IPS DF 4.7 (cell line): Measurements from ENCODE around the gene BOD1.

Experiments used
- DNase-seq: peaks from one replicate; pipeline ENCODE4 v3.0.0-alpha.2; 2013; ENCODE audit warnings: low spot score; ENCODE audit errors: extremely low read depth

Gene BOD1

DNA sequence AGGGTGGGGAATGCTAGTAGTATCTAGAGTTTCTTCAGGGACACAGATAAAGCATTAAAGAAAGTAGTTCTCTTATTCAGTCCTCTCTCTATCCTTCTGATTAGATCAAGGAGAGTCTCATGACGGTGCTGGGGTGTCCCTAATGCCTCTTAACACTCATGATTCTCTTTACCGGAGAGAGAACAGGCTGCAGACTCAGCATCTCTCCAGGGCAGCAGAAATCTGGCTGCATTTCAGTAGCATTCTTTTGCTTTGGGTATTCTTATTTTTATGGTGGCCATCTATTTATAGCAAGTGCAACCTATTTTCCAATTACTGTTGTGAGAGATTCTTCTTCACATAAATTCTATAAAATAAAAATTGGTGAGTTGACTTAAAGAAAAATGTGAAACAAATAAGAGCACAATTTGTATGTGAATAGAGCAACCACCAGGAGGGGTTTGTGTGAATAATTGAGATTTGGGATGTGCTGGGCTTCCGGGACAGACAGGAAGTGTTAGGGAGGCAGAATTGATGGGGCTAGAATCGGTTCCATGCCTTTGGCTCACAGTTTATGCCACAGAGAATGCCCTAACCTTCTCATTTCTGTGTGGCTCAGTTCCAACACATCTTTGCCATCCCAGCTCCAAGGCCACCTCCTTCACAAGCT is 23.8 kb upstream of the BOD1 start:
- DNase-seq = no peak

DNA sequence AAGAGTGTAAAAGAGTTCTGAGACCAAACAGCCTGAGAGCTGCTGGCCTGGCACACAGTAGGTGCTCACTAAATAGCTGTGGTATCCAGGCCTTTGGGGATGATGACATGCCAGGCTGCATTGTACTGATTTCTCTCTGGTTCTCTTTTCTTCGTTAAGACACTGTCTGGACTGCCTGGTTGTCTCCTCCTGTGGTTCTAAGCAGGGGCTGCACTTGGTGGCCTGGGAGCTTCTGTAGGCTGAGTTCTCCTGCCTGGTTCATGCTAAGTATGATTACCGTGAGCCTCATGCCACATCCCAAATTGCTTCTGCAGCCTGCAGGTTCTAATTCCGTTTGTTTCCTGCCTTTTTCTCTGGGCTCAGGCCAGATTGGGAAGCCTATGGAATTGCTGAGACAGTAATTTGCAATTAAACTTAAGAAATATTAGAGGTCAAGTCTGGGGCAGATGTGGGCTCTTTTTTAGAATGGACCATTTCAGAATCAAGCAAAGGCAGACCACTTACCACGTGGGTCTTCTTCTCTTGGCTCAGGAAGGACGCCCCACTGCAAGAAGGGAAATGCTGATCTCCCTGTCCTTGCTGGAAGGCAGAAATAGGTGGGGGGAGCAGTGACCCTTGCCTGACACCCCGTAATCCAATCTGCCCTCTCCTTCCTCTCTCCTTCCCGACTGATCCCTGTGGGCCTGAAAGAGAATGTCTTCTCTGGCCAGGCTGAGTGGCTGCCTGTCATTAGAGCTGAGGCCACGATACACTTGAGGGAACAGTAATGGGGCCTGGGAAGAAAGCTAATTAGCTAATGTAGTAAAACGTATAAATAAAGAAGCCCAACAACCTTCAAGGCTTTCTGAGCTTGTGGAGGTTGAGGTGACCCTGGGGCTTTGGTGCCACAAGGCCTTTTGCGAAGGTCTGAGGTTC is 21.9 kb upstream of the BOD1 start:
- no peak for DNase-seq

DNA sequence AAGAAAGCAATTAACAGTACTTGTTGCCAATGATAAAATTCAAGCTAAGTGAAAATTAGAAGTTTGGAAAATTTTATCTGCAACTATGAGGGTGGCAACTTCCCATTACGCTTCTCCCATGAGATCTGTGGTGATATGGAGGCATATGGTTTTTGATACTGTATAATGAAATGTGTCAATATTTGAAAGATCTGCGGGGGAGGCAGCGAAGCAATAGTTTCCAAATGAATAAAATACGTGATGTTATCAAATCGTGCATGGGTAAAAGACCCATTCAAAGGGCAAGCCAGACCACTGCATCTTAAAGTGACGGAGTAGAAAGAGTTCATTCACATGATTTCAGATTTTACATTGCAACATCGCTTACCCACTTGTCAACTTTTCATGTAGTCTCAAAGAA is 20.9 kb upstream of the BOD1 start:
- no peak for DNase-seq

DNA sequence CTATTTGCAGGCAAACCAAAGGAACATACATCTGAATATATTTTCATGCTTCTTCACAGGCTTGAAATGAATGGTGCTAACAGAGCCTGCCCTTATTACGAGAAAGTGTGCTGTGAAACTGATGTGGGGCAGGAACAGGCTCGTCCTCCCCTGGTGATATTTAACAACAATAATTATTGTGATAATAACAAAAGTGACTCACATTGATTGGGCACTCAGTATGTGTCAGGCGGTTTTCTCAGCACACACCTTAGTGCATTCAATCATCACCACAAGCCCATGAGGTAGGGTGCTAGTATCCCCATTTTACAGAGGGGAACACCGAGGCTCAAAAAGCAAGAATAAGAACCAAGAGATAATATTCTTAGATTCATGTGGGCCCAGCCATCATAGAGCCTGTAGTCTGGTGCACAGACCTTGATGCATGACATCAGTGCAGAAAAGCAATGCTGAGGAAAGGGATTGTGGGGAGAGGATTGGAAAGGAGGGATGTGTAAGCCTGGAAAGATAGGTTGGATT is 18.1 kb upstream of the BOD1 start:
- no peak for DNase-seq

DNA sequence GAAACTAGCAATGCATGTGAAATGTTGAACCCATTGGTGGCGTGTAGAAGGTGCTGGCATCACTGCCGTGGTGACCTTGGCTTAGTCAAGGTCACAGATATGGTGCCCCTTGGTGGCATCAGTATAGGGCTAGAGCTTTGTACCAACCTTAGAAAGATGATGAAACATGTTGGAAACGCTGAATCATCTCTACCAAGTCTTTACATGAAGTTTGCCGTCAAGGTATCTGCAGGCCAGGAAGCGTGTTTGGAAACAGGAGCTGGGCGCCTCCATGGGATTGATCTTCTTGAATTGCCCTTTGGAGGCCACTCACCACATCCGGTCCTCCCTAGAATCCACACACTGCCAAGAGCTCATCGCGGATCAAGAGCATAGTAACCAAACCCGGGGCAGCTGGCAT is 16.9 kb upstream of the BOD1 start:
- DNase-seq = no peak

DNA sequence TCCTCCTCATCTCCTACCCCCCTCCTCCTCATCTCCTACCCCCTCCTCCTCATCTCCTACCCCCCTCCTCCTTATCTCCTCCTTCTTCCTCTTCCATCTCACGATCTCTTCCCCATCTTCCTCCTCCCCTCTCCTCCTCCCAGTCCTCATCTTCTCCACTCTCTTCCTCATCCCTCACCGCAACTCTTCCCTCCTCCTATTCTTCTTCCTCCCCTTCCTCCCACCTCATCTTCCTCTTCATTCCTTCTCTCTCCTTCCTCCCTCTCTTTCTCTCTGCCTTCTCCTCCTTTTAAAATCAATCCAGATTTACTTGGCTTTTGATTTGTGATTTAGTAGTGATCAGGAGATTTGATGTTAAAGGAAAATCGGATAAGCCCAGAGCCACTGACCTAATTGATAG is 15.0 kb upstream of the BOD1 start:
- DNase-seq = no peak

DNA sequence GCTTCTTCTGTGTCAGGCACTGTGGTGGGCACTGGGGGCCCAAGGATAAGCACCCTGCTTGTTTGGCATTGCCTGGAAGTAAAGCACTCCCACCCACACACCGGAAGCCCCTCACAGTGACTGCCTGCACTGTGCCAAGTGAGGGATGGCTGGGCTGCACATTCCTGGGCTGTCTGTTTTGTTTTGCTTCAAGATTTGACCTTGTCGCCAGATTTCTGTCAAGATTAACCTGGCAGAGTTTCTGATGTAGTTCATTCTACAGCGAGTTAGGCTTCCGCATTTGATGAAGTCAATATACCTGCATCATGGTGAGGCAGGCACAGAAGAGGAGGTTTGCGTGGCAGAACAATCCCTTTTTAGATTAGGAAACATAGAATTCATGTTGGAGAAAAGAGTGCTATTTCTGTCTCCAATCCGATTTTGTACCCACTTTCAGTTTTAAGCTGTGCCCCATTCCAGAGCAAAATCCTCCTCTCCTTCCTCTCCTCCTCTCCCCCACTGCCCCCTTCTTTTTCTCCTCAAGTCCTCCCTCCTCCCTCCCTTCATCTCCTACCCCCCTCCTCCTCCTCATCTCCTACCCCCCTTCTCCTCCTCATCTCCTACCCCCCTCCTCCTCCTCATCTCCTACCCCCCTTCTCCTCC is 14.4 kb upstream of the BOD1 start:
- no peak for DNase-seq

DNA sequence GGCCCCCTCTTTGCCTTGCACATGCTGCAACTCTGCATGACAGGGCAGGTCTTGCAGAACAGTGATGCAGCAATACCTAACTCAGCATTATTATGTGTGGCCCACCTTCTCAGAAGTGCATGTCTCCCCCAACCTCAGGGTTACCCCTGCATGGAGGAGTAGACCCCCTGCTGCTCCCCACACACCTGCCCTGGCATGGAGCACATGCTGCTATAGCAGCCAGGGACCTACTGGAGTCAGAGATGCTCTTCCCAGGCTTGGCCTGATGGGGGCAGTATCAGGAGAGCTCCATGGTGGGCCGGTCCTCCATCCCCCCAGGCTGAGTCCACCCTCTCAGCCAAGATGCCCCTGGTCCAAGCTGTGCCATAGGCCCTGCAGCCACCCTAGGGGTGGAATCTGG is 13.2 kb upstream of the BOD1 start:
- peak; percentile 38 for DNase-seq

DNA sequence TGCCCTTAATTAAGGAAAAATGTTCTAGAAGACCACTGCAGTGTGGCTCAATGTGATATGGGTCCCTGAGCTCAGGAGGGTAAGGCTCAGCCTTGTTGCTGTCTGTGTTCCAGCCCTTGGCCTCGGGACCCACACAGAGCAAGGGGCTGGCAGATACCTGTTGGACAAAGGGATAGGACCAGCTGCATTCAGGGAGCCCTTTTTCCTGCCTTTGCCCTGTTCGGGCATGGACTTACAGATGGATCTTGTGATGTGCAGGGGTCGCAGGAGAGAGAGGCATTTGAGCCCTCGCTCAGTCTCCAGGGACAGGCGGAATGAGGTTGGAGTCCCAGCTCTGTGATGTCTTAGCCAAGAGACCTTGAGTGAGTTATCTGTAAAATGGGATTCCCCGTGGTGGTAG is 12.1 kb upstream of the BOD1 start:
- no peak for DNase-seq

DNA sequence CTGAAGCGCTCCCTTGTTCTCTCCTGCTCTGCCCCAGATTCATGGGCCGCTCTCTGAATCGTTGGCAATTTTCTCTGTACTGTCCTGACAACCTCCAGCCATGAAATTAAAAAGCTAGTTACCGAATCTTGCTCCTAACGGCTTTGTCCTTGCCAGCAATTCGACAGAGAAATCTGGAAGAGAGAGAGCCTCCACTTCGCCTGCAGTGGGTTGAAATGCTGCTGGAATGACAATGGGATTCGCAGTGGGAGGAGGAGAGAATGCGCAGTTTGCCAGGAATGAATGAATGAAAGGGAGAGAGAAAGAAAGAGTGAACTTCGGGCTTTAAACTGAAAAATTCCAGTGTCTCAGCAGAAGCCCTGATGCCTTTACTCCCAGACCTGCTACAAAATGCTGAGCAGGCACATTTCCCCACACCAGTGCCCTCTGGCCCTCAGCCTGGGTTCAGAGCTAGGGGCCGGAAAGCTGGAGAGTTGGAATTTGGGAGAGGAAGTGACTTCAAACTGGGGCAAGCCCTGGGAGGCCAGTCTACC is 11.5 kb upstream of the BOD1 start:
- DNase-seq = peak; percentile 28

DNA sequence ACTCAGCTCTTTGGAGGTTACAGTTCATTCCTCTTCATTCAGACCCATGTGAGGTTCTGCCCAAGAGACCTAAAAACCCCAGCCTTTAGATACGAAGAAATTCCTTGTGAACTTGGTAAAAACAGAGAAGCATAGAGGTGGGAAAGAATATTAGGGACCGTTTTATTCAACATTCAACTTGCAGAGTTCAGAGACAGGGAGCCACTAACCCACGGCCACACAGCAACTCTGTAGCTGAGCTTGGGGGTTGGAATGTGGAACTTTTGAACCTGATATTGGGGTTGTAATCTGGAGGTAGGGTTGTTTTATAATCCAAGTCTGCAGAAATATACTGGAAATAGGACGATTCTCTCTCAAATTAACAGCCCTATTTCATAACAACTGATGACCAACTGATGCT is 10.8 kb upstream of the BOD1 start:
- no peak for DNase-seq

DNA sequence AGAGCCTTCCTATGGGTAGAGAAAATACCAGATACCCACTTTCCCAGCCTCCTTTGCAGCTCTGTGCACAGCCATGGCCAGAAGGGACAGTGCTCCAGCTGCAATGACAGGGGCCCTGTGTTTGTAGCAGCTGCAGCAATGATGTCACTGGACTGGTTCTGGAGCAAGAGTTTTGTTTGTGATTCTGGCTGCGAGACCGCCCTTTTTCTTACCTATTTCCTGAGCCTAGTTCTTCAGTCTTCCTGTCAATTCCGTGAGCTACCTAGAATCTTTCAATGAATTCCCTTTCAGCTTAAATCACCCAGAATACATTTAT is 10.0 kb upstream of the BOD1 start:
- DNase-seq = no peak

DNA sequence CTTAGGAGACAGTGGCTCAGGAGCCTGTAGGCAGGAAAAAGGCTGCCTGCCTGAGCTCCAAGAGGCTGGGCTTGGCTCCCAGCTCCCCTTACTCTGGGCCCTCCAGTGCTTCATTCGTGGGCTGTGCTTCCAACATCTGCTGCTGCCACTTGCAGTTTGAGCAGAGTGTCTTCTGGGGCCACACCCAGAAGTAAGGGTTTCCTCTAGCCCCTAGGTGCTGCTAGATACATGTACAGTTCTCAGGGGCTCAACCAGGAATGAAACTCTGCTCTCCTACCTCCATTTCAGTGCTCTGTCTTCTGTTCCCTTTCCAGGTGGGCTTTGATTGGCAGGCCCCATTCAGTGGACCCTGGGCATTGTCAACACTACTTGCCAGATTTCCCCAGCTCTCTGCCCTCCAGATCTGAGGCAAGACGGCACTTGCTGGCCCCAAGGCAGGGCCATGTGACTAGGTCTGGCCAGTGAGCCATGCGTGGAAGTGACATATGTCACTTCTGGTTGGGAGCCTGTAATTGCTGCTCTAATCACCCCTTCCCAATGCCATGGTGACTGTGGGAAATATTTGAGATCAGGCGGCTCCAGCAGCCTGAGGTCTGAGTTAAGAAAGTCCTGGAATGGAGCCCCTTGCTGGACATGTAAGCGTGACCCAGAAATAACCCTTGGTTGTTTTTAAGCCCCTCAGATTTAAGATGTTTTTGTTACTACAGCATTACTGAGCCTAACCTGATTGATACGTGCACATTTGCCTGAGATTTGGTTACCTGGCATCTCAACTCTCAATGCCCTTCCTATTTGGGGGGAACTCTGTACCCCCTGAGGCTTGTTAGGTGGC is 9.4 kb upstream of the BOD1 start:
- no peak for DNase-seq

DNA sequence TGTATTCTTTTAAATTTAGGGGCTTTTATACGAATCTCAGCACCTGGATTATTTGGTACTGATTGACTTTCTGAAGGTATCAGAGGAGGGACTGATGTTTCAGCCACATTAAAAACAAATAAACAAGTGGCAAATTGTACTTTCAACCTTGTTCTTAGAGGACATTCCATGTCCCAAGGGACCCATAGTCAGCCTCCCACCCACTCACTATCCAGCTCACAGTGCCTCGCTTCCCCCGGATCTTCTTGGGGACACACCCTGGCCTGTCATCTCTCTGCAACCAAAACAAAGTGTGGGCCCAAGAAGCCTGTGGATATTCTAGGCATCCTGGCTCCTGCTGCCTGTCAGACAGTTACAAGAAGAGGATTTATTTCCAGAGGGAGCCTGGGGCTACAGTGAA is 8.8 kb upstream of the BOD1 start:
- DNase-seq = no peak

DNA sequence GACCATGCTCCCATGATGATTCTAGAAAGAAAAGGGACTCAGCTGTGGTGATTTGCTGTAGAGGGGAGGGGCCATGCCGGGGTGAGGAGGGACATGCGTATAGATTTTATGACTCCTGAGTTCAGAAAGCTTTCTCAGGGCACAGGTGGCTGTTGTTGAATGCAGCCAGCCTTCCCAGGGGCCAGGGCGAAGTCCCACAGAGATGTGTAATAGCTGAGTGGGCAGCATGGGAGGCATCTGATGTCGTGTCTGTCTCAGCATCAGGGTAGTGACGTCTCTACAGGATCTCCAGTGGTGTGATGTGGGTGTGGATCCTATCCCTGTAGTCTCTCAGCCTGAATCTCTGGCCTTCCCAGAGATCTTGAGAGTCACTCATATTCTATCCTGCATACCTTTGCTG is 7.8 kb upstream of the BOD1 start:
- DNase-seq = no peak

DNA sequence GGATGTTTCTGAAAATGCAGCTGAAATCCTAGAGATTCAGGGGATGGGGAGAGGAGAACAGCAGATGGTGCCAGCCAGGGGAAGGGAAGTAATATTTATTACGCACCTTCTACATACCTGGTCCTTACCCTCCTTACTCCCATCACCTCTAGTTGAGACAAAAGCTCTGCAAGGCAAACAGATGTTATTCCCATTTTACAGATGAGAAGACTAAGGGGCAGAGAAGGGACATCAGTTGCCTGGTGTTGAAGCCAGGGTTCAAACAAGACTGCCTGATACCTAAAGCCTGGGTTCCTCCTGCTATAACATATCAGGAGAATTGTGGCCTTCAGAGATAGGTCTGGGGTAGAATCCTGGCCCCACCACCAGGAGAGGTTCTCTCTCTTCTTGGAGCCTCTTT is 7.3 kb upstream of the BOD1 start:
- DNase-seq = no peak

DNA sequence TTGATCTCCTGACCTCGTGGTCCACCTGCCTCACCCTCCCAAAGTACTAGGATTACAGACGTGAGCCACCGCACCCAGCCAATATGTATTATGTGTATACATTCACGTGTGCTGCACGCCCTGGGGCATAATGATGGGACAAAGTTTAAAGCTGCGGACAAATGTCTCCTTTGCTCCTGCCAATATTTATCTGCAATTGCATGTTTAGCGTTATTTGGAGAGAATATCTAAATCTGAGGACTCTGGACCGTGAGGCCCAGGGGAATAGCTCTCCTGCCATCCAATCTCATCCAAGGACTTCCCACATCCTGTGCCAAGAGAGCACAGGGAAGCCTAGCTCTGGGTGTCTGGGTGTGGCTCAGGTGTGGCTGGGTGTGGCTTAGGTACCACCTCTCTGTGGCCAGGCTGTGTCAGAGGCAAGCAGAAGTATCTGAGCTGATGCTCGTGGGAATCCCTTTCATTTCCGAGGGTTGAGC is 6.9 kb upstream of the BOD1 start:
- DNase-seq = no peak

DNA sequence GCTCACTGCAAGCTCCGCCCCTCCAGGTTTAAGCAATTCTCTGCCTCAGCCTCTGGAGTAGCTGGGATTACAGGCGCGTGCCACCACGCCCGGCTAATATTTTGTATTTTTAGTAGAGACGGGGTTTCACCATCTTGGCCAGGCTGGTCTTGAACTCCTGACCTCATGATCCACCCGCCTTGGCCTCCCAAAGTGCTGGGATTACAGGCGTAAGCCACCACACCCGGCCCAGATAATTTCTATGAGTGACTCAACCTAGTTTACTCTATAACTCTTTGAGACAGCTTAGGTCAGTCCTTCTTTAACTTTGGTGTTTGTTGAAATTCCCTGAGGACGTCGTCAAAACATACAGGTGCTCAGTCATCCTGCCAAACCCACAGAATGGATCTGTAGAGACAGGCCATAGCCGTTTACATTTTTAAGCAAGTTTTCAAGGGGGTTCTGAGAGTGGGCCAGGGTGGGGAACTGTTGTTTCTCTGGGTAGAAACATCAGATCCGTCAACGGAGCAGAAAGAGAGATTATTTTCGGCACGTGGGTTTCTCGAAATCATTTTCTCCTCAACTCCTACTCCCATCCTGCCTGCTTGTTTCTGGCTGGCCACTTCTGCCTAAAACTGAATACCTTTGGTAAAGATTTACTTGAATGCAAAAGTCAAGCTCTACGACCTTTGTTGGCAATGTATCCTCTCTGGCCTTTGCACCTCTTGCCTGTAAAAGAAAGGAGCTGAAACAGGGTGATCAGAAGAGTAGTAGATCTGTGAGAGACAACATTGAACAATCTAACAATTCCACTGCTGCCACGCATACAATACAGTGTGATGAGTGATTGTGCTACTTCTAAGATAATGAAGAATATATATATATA is 6.0 kb upstream of the BOD1 start:
- DNase-seq = no peak

DNA sequence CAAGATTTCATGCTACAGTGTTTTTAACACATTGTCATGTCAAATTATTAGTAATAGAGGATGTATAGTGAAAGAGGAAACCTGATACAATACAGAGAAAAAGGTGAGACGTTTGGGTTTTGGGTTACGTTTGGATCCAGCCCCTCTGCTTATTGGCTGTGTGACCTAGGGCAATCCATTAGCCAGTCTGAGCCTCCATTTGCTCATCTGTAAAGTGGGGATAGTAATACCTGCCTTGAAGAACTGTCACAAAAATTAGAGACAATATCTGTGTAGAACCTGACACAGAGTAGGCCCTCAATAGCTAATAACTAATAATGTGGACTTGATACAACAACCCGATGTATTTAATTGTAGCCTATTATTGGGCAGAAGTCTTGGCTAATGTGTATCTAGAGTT is 4.3 kb upstream of the BOD1 start:
- DNase-seq = no peak

DNA sequence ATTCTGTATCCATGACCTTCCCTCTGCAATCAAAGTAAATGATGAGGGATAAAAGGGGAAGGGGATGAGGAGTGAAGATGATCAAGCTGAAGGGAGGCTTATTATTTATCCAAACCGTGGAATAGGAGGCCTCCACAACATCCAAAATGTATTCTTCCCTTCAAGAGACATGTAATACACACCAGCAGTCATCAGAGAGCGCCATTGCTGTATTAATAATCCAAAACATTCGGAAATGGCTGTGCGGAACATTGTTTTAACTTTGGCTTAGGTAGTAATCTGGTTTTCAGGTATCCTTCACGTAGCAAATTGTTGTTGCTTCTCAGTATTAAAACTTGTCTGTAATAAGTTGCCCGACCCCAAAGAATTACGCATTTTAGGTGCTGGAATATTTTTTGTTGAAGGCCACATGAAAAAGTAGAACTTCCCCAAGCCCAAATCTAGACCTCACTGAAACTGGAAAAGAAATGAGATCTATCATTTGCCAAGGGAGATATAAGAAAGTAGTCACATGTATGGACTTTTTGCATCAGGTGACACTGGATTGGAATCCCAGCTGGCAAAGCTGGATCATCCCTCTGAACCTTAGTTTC is 2.6 kb upstream of the BOD1 start:
- DNase-seq = no peak
